ENCODE data around the gene NLGN2.

NLGN2 gene

GRCh38 chr17:7415784-7416183 is 8.1 kb downstream of the NLGN2 start:
- DNase-seq = no peak

GRCh38 chr17:7416323-7416722 is 8.7 kb downstream of the NLGN2 start:
- no peak for DNase-seq

- DNase-seq = no peak
Measured at GRCh38 chr17:7417056-7417655, 9.5 kb downstream of the NLGN2 start.

- no peak for DNase-seq
Measured at GRCh38 chr17:7418472-7419152, 11.0 kb downstream of the NLGN2 start.

- no peak for DNase-seq
Measured at GRCh38 chr17:7419819-7420610, 12.4 kb downstream of the NLGN2 start, which contains the start of gene SPEM1. Gene SPEM1 (plus strand): TSS chr17:7420324. CDS start chr17:7420385, 61 bp downstream.

GRCh38 chr17:7421186-7421585 is 13.5 kb downstream of the NLGN2 start:
- no peak for DNase-seq

- no peak for DNase-seq
Measured at GRCh38 chr17:7423679-7424078, 16.0 kb downstream of the NLGN2 start.

GRCh38 chr17:7425316-7425715 is 17.7 kb downstream of the NLGN2 start, which contains the start of gene SPEM2:
Gene SPEM2 (plus strand): TSS chr17:7425616. CDS start chr17:7425689, 73 bp downstream.
- DNase-seq = no peak

GRCh38 chr17:7425756-7426155 is 18.1 kb downstream of the NLGN2 start:
- DNase-seq = no peak

- DNase-seq = no peak
Measured at GRCh38 chr17:7426203-7426863, 18.7 kb downstream of the NLGN2 start.

GRCh38 chr17:7426896-7427489 is 19.3 kb downstream of the NLGN2 start:
- DNase-seq = no peak

- no peak for DNase-seq
Measured at GRCh38 chr17:7427549-7427948, 19.9 kb downstream of the NLGN2 start.

- no peak for DNase-seq
Measured at GRCh38 chr17:7428557-7428956, 20.9 kb downstream of the NLGN2 start, which contains the start of gene SPEM3. Gene SPEM3 (plus strand): TSS chr17:7428857. CDS start chr17:7428903, 46 bp downstream.

GRCh38 chr17:7429722-7430121 is 22.1 kb downstream of the NLGN2 start:
- no peak for DNase-seq

- DNase-seq = no peak
Measured at GRCh38 chr17:7431231-7431630, 23.6 kb downstream of the NLGN2 start.

GRCh38 chr17:7432296-7432695 is 24.7 kb downstream of the NLGN2 start:
- DNase-seq = no peak

GRCh38 chr17:7435676-7436555 is 28.3 kb downstream of the NLGN2 start:
- DNase-seq = no peak

GRCh38 chr17:7436556-7437368 is 29.1 kb downstream of the NLGN2 start:
- DNase-seq = no peak

GRCh38 chr17:7437369-7437863 is 29.8 kb downstream of the NLGN2 start:
- no peak for DNase-seq

- no peak for DNase-seq
Measured at GRCh38 chr17:7437950-7438614, 30.4 kb downstream of the NLGN2 start.
